Subcutaneous adipose tissue (tissue), 4 donors: ENCODE data around the gene PLXNA4. TPM values are rescaled to one million over a fixed set of nuclear protein-coding genes. Genes with fewer than 3 reads are reported as not detected.

Experiments used
- total RNA-seq, 4 donors: library from RNA; depleted of rRNA; stranded (reverse); fragments of >200 nt; gene quantifications; one replicate each; pipeline ENCODE4 v1.1.0, GENCODE V29; 2016
- TF ChIP-seq, protein P1 (sequence below): fragments of 450-650 bp; IDR thresholded peaks from one replicate; pipeline ENCODE4 v1.5.1; 2016; ENCODE audit warnings: low read depth, mild to moderate bottlenecking, control low read depth, antibody characterized with exemption, moderate library complexity

Gene PLXNA4
- total RNA-seq, 4 donors from 2014 or later, result 30.2 to 112 (median 54.6) TPM

DNA sequence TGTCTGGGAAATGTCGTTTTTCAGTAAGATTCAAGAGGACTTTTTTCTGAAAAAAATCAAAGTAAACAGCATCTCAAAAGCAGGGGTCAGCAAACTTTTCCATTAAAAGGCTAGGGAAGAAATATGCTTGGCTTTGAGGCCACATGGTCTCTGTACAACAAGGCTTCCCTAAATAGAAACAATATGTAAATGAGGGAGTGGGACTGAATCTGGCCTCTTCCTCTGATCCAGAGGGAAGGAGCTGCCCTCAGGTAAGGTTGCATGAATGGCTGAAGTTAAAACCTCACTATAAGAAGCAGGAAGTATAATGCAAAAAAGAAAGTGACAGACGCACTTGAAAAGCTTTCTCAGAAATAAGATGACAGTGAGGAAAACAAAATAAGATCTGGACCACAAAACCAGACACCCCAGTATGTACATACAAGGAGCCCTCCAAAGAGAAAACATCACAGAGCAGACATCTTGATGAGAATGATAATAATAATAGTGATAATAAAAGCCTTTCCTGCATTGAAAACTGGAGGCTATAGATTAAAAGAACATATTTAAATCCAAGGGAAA lies 115.2 kb downstream of the PLXNA4 start:
- TF ChIP-seq, protein P1, sequence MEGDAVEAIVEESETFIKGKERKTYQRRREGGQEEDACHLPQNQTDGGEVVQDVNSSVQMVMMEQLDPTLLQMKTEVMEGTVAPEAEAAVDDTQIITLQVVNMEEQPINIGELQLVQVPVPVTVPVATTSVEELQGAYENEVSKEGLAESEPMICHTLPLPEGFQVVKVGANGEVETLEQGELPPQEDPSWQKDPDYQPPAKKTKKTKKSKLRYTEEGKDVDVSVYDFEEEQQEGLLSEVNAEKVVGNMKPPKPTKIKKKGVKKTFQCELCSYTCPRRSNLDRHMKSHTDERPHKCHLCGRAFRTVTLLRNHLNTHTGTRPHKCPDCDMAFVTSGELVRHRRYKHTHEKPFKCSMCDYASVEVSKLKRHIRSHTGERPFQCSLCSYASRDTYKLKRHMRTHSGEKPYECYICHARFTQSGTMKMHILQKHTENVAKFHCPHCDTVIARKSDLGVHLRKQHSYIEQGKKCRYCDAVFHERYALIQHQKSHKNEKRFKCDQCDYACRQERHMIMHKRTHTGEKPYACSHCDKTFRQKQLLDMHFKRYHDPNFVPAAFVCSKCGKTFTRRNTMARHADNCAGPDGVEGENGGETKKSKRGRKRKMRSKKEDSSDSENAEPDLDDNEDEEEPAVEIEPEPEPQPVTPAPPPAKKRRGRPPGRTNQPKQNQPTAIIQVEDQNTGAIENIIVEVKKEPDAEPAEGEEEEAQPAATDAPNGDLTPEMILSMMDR, result no peak

DNA sequence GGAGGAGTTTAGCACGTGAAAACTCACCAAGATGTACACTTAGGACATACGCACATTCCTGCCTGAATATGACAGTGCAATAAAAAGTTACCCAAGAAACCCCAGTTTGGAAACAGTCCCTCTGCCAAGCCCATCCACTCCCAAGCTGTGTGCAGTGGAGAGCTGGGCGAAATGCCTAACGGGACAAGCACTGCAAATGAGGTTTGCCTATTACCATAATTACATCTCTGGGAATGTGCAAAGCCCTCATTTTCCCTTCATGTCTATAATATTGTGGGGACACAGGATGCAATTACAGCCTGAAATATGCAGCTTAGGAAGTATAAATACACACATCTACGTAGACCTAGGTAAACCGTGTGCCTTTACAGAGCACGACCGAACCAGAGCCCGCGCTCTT lies 117.5 kb downstream of the PLXNA4 start:
- TF ChIP-seq, protein P1, result no peak

DNA sequence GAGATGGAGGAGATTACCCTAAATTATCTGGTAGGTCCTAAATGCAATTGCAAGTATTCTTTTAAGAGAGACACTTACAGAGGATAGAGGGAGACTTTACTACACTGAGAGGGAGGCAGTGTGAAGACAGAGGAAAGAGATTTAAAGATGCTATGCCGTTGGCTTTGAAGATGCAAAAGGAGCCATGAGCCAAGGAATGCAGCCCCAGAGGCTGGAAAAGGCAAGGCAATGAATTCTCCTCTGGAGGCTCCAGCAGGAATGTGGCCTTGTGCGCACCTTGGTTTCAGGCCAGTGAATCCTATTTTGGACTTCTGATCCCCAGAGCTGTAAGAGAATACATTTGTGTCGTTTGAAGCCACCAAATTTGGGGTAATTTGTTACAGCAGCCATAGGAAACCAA lies 118.6 kb downstream of the PLXNA4 start:
- TF ChIP-seq, protein P1, result no peak

DNA sequence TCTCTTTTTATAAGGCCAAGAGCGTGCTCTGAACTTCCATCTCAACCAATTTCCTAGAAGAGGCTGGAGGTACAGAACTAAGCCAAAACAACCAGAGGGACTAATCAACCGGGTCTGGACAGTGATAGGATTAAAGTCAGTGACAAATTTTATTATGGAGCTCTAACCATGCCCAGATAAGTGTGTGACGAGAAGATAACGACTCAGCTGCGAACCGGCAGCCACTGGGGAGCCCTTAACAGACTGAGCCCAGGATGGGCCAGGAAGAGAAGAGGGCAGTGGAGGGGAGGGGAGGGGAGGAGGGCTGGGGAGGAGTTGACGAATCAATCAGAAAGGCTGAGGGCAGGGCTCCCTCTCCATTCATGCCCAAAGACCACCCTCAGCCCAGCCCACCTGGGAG lies 119.9 kb downstream of the PLXNA4 start:
- TF ChIP-seq, protein P1, result no peak

DNA sequence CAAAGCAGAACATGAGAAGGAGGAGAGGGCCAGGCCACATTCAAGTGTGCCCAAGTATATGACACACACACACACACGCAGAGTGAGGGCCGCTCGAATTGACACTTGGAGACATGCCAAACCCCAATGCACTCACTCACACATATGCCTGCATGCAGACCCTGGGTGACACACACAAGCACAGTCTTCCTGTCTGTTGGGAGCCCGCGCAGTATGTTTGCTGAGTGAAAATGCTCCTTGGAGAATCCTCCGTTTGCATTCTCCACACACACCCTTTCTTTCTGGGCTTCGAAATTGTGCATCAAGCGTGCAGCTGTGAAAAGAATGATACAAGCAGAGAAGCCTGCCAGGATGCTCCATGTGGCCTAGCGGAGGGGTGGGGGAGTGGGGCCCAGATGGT lies 120.9 kb downstream of the PLXNA4 start:
- TF ChIP-seq, protein P1, result no peak

DNA sequence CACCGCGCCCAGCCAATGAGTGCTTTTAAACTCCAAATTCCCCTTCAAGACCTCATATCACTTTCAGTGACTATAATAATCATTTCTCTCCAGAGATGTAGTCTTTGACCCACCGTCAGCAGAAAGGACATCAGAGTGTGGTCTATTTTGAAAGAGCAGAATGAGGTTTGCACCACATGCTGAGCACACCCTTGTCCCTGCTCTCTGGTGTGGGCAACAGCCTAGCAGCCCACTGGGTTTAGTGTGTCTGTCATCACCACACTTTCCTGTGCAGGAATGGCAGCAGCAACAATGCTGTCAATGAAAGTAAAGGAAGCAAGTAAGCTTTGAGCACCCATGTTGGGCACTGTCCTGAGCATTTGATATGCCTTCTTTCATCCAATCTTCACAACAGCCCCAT lies 122.4 kb downstream of the PLXNA4 start:
- TF ChIP-seq, protein P1, result no peak

DNA sequence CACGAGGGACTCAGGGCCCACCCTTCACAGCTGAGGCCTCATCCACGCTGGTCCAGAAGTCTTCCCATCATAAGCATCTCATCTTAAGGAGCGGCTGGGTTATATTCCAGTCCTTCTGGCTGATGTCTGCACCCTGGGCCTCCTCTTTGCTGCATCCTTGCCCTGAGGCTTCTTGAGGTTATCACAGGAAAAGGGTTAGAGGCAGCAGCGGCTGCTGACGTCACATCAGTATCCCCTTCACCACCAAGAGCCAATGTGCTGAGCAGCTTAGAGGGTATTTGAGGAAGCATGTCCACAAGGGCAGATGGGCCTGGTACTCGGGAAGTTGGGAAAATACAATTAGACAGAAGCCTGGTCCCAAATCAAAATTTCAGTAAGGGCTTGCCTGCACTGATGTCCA lies 125.1 kb downstream of the PLXNA4 start:
- TF ChIP-seq, protein P1, result no peak

DNA sequence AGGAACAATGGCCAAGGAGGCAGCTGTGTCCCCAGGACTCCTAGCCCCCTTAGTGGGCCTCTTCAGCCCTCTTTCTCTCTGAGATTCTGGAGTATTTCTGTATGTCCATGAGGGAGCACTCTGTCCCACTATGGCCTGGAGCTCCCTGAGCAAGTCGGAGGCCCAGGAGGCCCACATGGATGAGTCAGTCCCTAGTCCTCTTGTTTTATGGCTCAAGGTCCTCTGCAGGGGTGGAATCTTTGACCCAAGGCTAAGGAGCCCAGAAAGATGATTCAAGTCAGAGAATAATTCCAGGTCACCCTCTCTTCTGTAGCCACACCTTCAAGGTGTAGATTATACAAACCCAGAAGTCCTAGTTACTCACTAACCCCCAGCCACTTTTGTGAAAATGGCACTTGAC lies 125.6 kb downstream of the PLXNA4 start:
- TF ChIP-seq, protein P1, result no peak
